Ramos (cell line): Measurements from ENCODE around the gene P2RX3.
"Not testable (repeated sequence)": the region's sequence is repeated elsewhere in the genome, so short reads cannot be mapped to it uniquely, and the experiment has no call there.

Experiments used
- in situ Hi-C: fragments of 300-500 bp; cut with MboI; formaldehyde crosslinking; loops from one replicate; pipeline ENCODE4 v1.14.3; 2022; ENCODE audit warnings: low sequenced_read_pairs; ENCODE audit not compliant: unreplicated experiment

P2RX3 gene

GRCh38 chr11:57338142-57338541 lies at the start of gene P2RX3:
P2RX3 (plus strand) TSS chr11:57338352; CDS start chr11:57338551, 199 bp downstream.
- in situ Hi-C loops: no loop called here

DNA sequence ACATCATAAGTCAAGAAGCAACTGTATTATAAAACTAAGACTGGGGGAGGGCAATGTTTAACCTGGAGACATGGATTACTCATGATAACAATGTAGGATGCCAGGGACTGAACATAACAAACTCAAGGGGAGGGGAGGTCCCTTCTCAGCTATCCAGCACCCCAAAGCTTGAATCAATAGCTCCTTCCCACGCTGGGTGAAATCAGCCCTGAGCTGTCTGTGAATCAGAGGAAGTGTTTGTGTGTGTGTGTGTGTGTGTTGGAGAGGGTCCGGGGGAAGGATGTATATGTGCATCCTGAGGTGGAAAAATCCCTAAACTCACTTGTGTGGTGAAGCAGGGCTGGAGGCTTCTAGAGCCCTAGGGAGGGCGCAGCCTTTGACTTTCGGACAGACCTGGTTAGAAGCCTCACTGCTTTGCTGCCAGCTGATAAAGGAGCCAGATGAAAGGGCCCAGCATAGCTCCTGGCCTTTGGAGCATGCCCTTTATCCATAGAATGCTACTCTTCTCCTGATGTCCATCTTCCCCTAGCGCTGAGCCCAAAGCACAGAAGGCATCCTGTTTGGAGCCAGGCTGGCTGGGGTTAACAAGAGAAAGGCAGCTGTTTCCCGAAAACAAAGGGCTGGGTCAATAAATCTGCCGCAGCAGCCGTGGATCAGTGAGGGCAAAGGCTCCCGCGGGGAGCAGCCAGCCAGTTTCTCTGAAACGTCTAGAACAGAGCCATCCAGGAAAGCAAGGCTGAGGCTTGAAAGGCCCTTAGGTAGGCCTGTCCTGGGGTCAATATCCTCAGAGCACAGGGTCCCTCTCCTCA lies 49.2 kb upstream of the P2RX3 start:
- in situ Hi-C loops: no loop called here

DNA sequence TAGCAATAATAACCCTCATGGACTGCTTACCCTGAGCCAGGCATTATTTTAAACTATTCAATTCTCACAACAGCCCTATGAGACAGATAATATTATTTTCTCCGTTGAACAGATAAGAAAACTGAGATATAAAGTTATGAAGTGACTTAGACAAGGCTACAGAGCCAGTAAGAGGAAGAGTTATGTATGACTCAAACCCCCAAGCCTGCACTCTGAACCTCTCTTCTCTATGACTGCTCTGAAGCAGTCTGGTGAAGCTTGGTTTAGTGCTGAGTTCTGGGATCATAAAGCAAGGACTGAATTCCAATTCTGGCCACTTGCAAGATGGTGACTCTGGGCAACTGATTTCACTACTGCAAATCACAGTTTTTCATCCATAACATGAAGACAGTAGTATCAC lies 47.9 kb upstream of the P2RX3 start:
- in situ Hi-C loops: no loop called here

- in situ Hi-C loops: no loop called here
Measured at GRCh38 chr11:57294225-57295131, 43.7 kb upstream of the P2RX3 start.

- in situ Hi-C loops: not testable (repeated sequence)
Measured at GRCh38 chr11:57296205-57296604, 41.9 kb upstream of the P2RX3 start.

- in situ Hi-C loops: no loop called here
Measured at GRCh38 chr11:57297221-57297620, 40.9 kb upstream of the P2RX3 start.

DNA sequence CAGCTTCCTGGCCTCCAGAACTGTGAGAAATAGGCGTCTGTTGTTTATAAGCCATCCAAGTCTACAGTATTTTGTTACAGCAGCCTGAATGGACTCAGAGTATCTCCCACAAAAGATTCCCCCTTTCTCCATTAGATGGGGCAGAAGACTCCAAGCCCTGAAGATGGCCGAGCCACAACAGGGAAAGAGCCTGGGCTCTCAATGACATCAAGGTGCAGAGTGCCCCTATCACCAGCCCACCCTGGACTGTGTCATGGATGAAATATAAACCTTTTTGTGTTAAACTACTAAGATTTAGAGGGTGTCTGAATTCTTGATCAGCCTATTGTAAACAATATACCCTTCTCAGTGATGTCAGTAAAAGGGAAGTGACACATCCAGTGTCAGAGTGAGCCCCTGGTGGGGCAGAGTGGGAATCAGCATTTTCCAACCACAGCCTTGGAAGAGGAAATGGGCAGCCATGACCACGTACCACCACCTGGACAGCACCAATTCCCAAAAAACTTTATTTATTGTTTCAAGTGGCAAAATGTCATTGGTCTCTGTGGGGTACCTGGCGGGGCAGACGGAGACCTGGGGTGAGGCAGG lies 38.9 kb upstream of the P2RX3 start:
- in situ Hi-C loops: no loop called here

DNA sequence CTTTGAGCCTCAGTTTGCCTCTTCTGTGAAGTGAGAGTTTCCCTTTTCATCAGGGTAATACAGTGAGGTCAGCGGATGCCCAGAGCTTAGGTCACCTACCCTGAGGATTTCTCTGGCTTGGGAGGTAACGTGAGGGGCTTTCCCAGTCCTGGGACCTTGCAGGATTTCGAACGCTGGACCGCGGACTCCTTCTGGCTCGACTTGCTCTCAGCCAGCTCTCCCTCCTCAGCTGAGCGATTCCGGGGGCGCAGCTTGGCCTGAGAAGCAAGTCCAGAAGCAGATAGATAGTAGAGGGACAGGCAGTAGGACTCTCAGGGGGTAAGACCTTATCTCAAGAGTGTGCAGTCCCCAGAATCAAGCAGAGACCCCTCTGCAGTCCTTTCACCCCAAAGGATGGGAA lies 37.4 kb upstream of the P2RX3 start:
- in situ Hi-C loops: no loop called here

GRCh38 chr11:57301711-57302423 lies 36.3 kb upstream of the P2RX3 start:
- in situ Hi-C loops: no loop called here

DNA sequence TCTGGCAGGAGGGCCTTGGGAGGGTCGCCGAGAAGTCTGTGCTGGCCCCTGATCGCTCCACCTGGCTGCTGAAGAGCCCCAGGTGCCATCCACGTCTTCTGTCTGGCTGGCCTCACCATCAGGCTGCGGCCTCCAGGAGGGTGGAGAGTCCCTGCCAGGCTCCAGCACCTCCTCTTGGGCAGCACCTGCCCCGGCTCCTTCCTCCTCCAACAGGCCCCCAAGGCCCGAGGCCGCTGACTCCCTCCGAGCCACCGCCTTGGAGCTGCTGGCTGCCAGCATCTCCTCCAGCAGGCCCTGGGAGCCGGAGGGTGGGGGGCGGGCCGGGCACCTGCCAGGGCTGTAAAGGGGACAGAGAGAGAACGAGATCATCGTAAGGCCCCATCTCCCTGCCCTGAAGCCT lies 35.7 kb upstream of the P2RX3 start:
- in situ Hi-C loops: no loop called here

GRCh38 chr11:57303280-57303989 lies 34.7 kb upstream of the P2RX3 start:
- in situ Hi-C loops: no loop called here

DNA sequence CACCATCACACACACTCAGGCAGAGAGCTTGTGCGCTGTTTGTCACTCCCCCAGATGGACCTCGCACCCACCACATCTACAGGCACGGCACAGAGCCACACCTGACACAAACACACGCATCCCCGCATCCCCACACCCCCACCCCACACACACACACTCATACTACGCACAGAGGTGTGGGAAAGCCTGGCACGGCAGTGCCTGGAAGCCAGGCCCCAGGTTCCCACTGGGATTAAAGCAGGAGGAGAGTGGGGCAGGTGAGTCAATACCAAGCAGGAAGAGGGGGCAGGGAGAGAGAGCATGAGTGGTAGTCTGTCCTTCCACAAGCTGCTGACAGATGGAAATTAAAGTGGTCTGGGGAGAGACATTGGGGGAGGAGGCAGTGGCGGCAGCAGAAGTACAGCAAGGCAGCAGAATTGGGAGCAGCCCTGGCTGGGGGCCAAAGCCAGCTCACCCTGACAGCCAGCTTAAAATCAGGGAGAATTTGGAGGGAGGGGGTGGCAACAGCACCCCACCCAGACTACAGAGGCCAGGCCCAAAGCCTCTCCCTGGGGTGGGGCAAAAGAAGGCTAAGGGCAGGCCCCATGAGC lies 34.1 kb upstream of the P2RX3 start:
- in situ Hi-C loops: no loop called here

DNA sequence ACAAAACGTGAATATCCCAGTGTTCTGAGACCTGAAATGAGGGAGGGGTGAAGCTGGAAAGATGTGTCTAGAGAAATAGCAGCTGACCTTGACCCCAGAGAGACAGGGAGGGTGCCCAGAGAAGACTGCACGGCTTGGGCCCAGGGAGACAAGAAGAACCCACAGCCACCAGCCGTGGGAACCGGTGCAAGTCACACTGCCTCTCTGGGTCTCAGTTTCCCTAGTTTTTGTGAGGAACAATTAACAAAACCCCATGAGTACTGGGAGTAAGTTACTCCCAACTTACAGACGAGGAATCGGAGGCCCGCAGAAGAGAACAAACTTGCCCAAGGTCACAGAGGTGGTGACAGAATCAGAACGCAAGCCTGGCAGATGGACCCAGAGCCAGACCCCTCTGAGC lies 32.6 kb upstream of the P2RX3 start:
- in situ Hi-C loops: no loop called here

DNA sequence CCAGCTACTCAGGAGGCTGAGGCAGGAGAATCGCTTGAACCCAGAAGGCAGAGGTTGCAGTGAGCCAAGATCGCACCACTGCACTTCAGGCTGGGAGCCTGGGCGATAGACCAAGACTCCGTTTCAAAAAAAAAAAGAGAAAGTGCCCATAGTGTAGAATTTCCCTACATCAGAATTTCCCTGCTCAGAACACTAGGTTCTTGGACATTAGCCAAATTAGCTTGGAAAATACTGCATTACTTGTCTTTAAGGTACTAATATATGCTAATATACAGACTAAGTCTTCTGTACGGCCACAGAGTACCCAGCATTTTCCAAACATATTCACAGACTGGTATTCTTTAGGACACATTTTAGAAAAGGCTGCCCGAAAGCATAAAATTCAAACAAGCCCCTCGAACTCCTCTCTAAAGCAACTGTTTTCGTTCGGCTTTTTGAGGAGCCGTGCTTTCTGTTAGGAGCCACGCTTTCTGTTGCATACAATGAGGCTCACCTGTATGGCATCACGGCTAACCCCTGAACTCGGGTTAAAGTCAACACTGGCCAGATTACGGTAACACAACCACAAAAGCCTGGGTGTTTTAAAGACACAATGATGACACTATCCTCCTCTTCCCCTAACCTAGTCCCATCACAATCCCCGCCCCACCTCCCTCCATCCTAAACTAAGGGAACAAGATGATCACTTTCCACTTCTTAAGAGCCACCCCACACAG lies 31.8 kb upstream of the P2RX3 start:
- in situ Hi-C loops: no loop called here

GRCh38 chr11:57306940-57307565 lies 31.1 kb upstream of the P2RX3 start:
- in situ Hi-C loops: no loop called here

DNA sequence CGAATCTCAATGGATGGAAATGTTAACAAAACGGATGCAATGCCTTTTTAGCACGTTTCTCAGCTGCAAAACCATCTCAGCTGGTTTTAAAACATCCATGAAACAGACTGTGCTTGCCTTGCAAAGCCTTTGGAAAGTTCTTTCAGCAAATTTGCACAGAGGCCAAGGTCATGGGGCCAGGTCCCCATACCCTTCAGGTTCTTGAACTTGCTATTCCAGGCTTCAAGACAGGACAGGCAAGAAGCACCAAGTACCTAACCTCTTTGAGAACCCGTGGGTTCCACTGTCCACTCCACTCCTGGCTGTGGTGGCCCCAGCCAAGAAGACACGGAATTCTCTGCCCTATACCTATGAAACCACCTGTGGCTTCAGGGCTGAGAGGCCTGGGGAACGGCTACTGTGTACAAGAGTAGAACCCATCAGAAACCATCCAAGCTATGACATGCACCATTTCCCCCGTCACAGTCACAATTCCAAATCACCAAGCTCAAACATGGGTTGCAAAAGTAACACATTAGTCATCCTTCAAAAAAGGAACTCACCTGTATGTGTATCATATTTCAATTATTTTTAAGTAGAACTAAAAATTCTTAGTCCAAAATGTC lies 30.4 kb upstream of the P2RX3 start:
- in situ Hi-C loops: no loop called here

DNA sequence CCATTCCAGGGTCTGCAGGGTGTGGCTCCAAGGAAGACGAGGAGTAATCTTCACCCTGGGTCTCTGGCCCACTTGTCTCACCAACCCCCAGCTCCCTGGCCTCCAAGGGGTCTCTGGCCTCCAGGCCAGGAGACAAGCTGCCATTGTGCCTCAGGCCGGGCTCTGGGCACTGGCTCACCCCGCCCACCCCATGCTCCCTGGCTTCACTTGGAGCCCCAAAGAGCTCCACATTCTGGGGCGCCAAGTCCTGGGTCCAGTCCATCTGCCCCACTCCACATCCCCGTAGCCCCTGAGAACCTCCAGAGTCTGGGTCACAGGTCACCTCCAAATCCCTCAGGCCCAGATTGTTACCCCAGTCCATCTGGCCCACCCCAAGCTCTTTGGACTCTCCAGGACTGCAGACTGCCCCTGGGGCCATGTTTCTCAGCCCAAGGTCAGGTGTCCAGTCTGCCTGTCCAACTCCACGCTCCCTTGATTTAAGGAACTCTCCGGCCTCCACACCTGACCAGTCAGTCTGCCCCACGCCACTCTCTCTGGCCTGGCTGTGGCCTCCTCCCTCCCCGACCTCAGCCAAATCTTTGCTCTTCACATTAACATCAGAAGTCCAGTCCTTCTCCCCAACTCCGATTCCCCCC lies 29.6 kb upstream of the P2RX3 start:
- in situ Hi-C loops: no loop called here
